Stimulated activated CD8-positive, alpha-beta memory T cell treated with anti-CD3 and anti-CD28 coated beads, Interleukin-4, amount 100 ng/mL, for 4 hours (primary cell): Measurements from ENCODE around the gene ADRB1.

Experiments
- DNase-seq, 2 donors: peaks; one replicate each; pipeline ENCODE4 v3.0.0-alpha.2; 2020; ENCODE audit warnings: low read depth in 2 of 2, low spot score in 1 of 2

The ADRB1 gene

GRCh38 chr10:114043532-114044246 lies at the start of gene ADRB1:
Gene ADRB1, plus strand, starts transcription at chr10:114043866. Its CDS starts 267 bp downstream, at chr10:114044133.
- DNase-seq: no peak

- DNase-seq: no peak
Observed at GRCh38 chr10:113995201-113995600, 48.5 kb upstream of the ADRB1 start.

GRCh38 chr10:113997428-113997827 lies 46.2 kb upstream of the ADRB1 start:
- no peak for DNase-seq

DNA sequence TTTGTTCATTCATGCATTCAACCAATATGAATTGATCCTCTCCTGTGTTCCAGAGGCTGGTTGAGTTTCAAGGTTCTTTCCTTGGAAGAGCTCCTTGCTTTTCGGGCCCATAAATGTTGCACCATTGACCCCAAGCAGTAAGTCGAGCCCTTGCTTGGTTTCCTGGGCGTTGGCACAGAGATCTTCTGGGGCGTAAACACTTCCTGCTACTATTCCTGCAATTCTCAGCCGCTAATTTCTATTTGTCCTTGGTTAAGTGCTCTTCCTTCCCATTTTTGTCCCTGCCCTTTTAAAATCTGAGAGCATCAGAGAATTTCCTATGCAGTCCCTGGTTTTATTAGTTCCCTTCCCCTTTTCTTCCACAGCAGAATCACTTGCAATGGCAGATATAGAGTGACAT lies 44.1 kb upstream of the ADRB1 start:
- DNase-seq: no peak

DNA sequence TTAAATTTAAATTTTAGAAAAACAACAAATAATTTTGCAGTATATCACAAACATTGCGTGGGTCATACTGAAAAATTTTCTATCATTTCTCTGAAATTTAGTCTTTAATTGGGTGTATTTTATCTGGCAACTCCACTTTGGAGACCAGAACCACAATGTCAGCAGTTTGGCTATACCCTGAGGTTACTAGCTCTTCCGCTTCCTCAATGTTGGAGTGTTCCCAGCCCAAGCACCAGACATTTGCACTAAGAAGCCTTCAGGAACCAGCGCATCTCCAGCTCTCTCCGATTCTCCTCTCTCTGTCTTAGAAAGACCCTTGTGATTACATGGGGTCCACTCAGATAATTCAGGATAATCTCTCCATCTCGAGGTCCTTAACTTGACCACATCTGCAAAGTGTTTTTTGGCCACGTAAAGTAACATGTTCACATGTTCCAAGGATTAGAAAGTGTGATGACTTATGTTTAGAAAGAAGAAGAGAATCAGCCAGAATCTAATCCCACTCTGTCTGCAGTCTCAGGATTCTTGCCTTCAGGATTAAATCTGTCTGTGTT lies 43.1 kb upstream of the ADRB1 start:
- DNase-seq: no peak

DNA sequence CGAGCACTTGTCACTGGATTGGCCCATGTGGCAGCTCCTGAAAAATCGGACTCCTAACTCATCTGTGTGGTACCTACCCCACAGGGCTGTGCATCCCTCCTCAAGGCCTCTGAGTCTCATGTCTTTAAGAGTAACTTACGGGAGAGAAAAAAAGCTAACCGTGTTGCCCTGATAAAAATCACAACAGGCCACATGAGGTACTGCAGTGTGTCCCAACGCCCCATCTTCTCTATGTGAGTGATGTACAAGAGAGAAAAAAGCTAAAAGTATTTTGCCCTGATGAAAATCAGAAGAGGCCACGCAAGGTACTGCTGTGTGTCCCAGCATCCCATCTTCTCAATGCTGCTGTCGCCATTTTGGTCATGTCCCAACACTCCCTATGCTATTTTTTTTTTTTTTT lies 41.2 kb upstream of the ADRB1 start:
- no peak for DNase-seq

DNA sequence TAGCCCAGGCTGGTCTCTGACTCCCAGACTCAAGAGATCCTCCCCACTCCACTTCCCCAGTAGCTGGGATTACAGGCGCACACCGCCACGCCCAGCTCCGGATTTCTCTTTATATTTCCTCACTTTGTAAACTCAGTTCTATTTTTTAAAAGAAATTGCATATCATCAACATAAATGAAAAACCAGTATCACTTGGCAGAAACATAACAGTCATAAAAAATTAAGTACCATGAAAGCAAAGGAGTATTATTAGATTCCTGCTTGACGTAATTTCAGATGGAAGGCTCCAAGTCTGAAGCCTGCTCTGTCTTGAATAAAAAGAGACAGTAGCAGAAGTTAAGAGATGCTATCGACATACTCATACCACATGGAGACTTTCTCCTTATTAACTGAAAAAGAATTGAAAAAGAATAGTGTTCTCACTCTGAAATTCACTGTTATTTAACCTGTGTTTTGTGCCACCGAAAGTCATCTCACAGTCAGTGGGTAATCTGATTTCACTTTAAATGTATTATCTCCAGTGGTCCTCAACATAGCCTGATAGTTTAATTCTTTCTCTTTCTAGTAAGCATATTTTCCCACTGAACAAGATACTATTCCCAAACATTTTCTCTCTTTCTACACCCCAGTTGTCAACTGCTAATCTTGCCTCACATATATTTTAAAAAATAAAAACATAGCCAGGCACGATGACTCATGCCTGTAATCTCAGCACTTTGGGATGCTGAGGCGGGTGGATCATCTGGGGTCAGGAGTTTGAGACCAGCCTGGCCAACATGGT lies 40.3 kb upstream of the ADRB1 start:
- no peak for DNase-seq

DNA sequence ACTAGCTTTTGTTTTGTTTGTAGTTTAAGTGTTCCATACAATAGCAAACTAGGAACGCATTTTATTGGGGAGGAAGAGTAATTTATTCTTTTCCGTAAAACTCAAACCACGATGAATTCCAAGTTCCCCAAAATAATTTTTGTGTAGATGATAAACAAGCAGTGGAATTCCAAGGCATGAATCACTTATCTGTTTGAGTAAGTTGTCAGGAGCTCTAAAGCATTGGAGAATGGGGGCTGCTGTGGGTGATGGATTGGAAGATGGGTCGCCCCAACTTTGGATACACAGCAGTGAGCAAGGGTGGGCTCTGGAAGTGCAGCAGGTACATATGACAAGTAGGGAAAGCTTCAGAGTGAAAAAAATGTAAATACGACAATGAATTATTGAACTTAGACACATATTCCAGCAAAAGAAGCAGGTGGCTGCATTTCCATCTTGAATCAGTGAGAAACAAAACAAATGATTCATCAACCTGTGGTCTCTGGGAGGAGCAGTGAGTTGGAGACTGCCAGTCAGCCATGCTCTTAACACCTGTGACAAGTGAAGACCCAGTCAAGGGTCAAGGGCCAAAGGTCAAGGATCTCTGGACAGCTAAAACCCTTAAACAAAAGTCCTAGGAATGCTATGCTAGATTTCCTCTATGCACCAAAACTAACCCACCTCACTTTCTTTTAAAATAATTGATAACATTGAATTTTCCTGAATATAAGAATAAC lies 34.2 kb upstream of the ADRB1 start:
- DNase-seq: no peak

- no peak for DNase-seq
Observed at GRCh38 chr10:114010316-114010715, 33.4 kb upstream of the ADRB1 start.

DNA sequence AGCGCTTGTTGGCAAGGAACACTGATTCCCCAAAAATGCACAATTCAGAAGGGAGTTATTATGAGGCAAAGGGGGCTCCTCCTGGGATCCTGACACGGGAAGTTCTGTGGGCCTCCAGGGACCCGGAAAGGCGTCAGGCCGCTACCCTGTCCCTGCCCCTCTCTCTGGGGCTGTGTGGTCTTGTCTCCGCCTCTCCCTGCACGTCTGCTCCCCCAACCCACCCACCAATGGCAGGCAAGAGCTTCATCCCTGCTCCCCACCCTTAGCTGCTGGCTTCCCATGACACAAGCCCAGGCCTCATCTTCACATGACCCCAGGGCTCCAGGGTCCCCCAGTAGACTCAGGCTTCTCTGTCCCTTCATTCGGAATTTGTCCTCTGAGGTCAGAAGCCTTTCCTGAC lies 31.0 kb upstream of the ADRB1 start:
- DNase-seq: no peak

GRCh38 chr10:114015708-114016107 lies 28.0 kb upstream of the ADRB1 start:
- no peak for DNase-seq

DNA sequence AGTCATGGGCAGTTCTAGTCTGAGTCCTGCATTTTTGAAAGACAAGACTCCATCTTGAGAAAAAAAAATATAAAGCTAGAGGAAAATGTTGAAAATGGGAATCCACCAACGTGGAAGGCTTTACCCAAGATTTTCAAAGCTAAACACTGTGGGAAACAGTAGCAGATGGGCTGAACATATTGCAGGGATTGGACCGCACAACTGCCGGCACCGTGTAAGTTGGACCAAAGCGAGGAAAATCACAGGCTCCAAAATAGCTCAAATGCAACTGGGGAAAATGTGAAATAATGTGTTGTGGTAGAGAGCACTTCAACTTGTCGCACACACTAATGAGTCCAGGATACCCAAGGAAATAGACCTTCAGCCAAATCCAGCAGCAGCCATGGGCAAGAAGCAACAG lies 26.4 kb upstream of the ADRB1 start:
- no peak for DNase-seq

GRCh38 chr10:114017873-114018272 lies 25.8 kb upstream of the ADRB1 start:
- no peak for DNase-seq

DNA sequence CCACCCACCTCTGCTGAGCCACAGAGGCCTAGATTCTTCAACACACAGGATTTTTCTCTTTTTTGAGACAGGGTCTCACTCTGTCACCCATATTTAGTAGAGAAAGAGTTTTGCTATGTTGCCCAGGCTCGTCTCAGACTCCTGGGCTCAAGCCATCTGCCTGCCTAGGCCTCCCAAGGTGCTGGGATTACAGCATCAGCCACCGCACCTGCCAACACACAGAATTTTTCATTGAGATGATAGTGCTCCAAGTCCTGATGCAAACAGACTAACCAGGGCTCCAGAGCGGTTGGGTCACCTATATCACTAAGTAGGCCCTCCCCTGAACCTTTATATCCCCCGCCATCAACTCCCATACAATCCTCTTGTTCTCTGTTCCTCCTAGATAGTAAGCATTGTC lies 24.4 kb upstream of the ADRB1 start:
- no peak for DNase-seq

DNA sequence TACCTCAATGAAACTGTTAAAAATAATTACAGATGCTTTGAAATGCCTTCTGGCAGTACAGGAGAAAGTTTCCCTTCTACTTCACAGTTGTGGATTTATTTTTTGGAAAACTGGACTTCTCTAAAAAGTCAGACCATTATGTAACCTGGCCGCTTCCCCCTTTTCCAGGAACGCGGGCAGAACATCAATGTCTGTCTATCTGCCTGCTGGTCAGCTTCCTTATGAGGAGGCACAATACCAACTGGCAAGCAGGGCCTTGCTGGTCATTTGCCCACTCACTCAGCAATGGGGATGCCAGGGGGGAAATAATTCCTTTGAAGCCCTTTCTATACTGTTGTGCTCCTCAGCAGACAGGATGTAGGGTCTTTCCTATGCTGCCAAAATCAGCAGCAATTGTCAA lies 22.5 kb upstream of the ADRB1 start:
- DNase-seq: no peak

- DNase-seq: no peak
Observed at GRCh38 chr10:114021717-114022680, 21.7 kb upstream of the ADRB1 start.

- no peak for DNase-seq
Observed at GRCh38 chr10:114022766-114023597, 20.7 kb upstream of the ADRB1 start.

DNA sequence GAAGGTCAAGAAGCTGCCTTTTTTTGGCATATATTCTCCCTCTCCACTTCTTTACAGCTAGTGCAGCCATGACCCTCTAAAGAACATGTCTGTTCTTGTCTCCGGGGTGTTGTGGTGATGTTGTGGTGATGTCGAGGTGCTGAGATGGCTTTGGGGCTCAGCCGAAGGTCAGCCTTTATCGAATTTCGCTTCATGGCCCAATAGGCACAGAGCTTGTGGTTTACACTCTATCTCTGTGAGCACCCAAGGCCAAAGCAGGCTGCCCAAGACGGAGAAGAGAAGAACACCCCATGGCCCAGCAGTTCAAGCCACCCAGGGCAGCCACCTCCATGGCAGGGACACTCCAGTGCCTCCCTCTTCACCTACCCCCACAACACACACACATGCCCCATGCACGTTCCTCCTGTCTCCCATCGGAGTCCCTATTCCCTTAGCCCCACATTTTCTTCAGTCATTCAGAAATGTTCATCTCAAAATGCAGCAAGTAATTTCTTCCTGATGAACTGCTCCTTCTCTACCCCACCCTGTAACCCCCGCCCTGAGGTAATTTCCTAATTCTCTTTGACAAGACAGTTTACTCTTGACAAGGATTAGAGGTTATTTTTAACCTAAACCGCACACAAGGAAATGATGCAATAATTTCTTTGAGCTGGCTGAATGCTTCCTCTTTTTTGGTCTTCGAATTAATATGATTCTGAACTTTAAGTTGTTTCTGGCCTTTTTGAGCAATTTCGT lies 18.6 kb upstream of the ADRB1 start:
- no peak for DNase-seq

- no peak for DNase-seq
Observed at GRCh38 chr10:114025611-114026130, 18.0 kb upstream of the ADRB1 start.
